K562 (cell line): ENCODE results near the gene CRAT. TPM values are rescaled to one million over a fixed set of nuclear protein-coding genes. Genes with fewer than 3 reads are reported as not detected.

Experiments used
- ARID3A ChIP-seq: IDR thresholded peaks from 2 replicates; pipeline ENCODE4 v1.6.1; 2012; ENCODE audit warnings: low read depth, low read length, improper control_type of control experiment, borderline replicate concordance
- CBX2 ChIP-seq: fragments of 200-600 bp; sonication (generic); IDR thresholded peaks from one replicate; pipeline ENCODE4 v1.6.1; 2012; ENCODE audit warnings: mild to moderate bottlenecking, low read length, inconsistent platforms; ENCODE audit not compliant: insufficient read depth, poor library complexity, severe bottlenecking
- HLTF ChIP-seq: fragments of 450-650 bp; IDR thresholded peaks from 2 replicates; pipeline ENCODE4 v1.6.1; 2016
- NCOA4 ChIP-seq: fragments of 450-650 bp; IDR thresholded peaks from 2 replicates; pipeline ENCODE4 v1.6.1; 2018; ENCODE audit warnings: mild to moderate bottlenecking; ENCODE audit not compliant: partially characterized antibody
- NR2C2 ChIP-seq, 2 experiments: fragments of 200-800 bp in 1 of 2; sonication (Bioruptor generic) in 1 of 2; sonication (generic) in 1 of 2; formaldehyde crosslinking in 1 of 2; IDR thresholded peaks; 2 replicates each; pipeline versions ENCODE4 v1.6.1 to v1.8.0; 2016 to 2022; ENCODE audit warnings: mild to moderate bottlenecking in 1 of 2, missing compliant biosample characterization in 1 of 2, missing genetic modification characterization in 1 of 2, missing genetic modification reagents in 1 of 2
- SETDB1 ChIP-seq: IDR thresholded peaks from one replicate; pipeline ENCODE4 v1.6.1; 2012; ENCODE audit warnings: low read length, control low read depth, inconsistent platforms
- SMAD2 ChIP-seq: fragments of 150-350 bp; IDR thresholded peaks from 2 replicates; pipeline ENCODE4 v1.6.1; 2014; ENCODE audit warnings: low read depth, mild to moderate bottlenecking, low read length
- TGIF2 ChIP-seq: sonication (generic); formaldehyde crosslinking; IDR thresholded peaks from 2 replicates; pipeline ENCODE4 v1.8.1; 2022; ENCODE audit warnings: mild to moderate bottlenecking, missing genetic modification reagents, moderate library complexity
- THRB ChIP-seq: fragments of 450-650 bp; formaldehyde crosslinking; conservative IDR thresholded peaks from 2 replicates; pipeline ENCODE4 v1.4.0; 2022; ENCODE audit warnings: mild to moderate bottlenecking, missing genetic modification characterization
- ZBTB11 ChIP-seq, 3 experiments: fragments of 200-800 bp in 1 of 3; fragments of 250-450 bp in 1 of 3; fragments of 450-650 bp in 1 of 3; sonication (Bioruptor Pico) in 1 of 3; sonication (Bioruptor generic) in 1 of 3; formaldehyde crosslinking in 1 of 3; IDR thresholded peaks; 2 replicates each; pipeline versions ENCODE4 v1.6.1 to v1.8.0; 2016 to 2022; ENCODE audit warnings: mild to moderate bottlenecking in 2 of 3, missing genetic modification characterization in 2 of 3, missing compliant biosample characterization in 1 of 3, moderate library complexity in 1 of 3
- ZNF121 ChIP-seq: sonication (generic); formaldehyde crosslinking; conservative IDR thresholded peaks from 2 replicates; pipeline ENCODE4 v1.8.0; 2022; ENCODE audit warnings: missing genetic modification reagents
- polyA plus RNA-seq, 8 experiments: library from polyadenylated mRNA; depleted of rRNA in 4 of 8; stranded (reverse) in 5 of 8; unstranded in 3 of 8; fragments of >200 nt; fragmentation: Nextera tagmentation in 2 of 8; fragmentation: Illumina TruSeq in 1 of 8; extraction: Ambion mirVana in 2 of 8; extraction: Trizol in 1 of 8; gene quantifications; 2 replicates each; pipeline versions ENCODE4 v1.2.1 to v1.2.3, GENCODE V29; 2011 to 2014; ENCODE audit warnings: inconsistent platforms in 1 of 8, missing spikeins in 1 of 8
- total RNA-seq, 7 experiments: library from RNA; depleted of rRNA in 6 of 7; stranded (reverse); fragments of >200 nt in 6 of 7; fragmentation: Illumina TruSeq in 2 of 7; extraction: Trizol in 2 of 7; gene quantifications; 2 replicates each; pipeline versions ENCODE4 v1.2.1 to v1.2.3, GENCODE V29; 2011 to 2021; ENCODE audit warnings: low replicate concordance in 1 of 7
- TF ChIP-seq, protein P1 (sequence below), 3 experiments: fragments of 200-800 bp in 1 of 3; sonication (Bioruptor generic) in 1 of 3; sonication (generic) in 1 of 3; formaldehyde crosslinking in 1 of 3; IDR thresholded peaks; 2 replicates each; pipeline versions ENCODE4 v1.6.1 to v1.8.0; 2016 to 2022; ENCODE audit warnings: mild to moderate bottlenecking in 2 of 3, missing compliant biosample characterization in 2 of 3, missing genetic modification characterization in 2 of 3, missing genetic modification reagents in 1 of 3
- TF ChIP-seq, protein P2 (sequence below): fragments of 250-450 bp; sonication (Bioruptor Pico); IDR thresholded peaks from 2 replicates; pipeline ENCODE4 v1.5.0; 2021
- TF ChIP-seq, protein P3 (sequence below): fragments of 450-650 bp; formaldehyde crosslinking; IDR thresholded peaks from 2 replicates; pipeline ENCODE4 v1.4.0; 2020; ENCODE audit warnings: mild to moderate bottlenecking, moderate library complexity

The CRAT gene
- total and polyA plus RNA-seq, 9 of the 15 experiments (the other 6 are each of a cell fraction or from before 2014, with no cell fraction given), result 0.20 to 13.8 (median 5.4) TPM

- TF ChIP-seq, protein P1, sequence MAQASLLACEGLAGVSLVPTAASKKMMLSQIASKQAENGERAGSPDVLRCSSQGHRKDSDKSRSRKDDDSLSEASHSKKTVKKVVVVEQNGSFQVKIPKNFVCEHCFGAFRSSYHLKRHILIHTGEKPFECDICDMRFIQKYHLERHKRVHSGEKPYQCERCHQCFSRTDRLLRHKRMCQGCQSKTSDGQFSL (CRISPR knock-in tag; IDR thresholded peaks at IDR 0.05), result peak; percentile 11; the same call in 1 of the 2 replicates
- TF ChIP-seq, protein P1 (tag; IDR thresholded peaks at IDR 0.05), result no peak
- TF ChIP-seq ZNF121 (CRISPR knock-in tag), result no peak
- TF ChIP-seq CBX2, result no peak
- TF ChIP-seq NCOA4, result no peak
- peak; percentile 83 for TF ChIP-seq NR2C2 (CRISPR knock-in tag; IDR thresholded peaks at IDR 0.05)
- peak; percentile 61; the same call in 1 of the 2 replicates for TF ChIP-seq NR2C2 (tag; IDR thresholded peaks at IDR 0.05)
- TF ChIP-seq SETDB1, result no peak
- TF ChIP-seq HLTF, result peak; percentile 87; the same call in 1 of the 2 replicates
- TF ChIP-seq, protein P2, sequence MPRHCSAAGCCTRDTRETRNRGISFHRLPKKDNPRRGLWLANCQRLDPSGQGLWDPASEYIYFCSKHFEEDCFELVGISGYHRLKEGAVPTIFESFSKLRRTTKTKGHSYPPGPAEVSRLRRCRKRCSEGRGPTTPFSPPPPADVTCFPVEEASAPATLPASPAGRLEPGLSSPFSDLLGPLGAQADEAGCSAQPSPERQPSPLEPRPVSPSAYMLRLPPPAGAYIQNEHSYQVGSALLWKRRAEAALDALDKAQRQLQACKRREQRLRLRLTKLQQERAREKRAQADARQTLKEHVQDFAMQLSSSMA (CRISPR knock-in tag), result no peak
- no peak for TF ChIP-seq TGIF2 (CRISPR knock-in tag)
- peak in 1 of 3 experiments; percentile 90; a peak in 2 of 6 replicates for TF ChIP-seq ZBTB11 (CRISPR knock-in tag; IDR thresholded peaks at IDR 0.05)
- TF ChIP-seq SMAD2, result no peak
- TF ChIP-seq THRB (CRISPR knock-in tag), result peak; percentile 75; the same call in 1 of the 2 replicates
- TF ChIP-seq, protein P3, sequence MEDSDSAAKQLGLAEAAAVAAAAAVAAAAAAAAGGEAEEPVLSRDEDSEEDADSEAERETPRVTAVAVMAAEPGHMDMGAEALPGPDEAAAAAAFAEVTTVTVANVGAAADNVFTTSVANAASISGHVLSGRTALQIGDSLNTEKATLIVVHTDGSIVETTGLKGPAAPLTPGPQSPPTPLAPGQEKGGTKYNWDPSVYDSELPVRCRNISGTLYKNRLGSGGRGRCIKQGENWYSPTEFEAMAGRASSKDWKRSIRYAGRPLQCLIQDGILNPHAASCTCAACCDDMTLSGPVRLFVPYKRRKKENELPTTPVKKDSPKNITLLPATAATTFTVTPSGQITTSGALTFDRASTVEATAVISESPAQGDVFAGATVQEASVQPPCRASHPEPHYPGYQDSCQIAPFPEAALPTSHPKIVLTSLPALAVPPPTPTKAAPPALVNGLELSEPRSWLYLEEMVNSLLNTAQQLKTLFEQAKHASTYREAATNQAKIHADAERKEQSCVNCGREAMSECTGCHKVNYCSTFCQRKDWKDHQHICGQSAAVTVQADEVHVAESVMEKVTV (CRISPR knock-in tag), result 0 out of 2 replicates have a peak, but pooled peaks have one; percentile 3
- no peak for TF ChIP-seq ARID3A
These were observed 41.4 kb downstream of the CRAT start (continued) for GRCh38 chr9:129068990-129069861.
